HG03520 (cell line): ENCODE data around the gene ZNF92.
"Not testable (repeated sequence)": the region's sequence is repeated elsewhere in the genome, so short reads cannot be mapped to it uniquely, and the experiment has no call there.

Experiments
- ATAC-seq: cut with Tn5 transposase; IDR thresholded peaks from one replicate; pipeline ENCODE4 v1.9.1; 2021; ENCODE audit warnings: mild to moderate bottlenecking, moderate library complexity; ENCODE audit not compliant: unreplicated experiment

ZNF92 gene

DNA sequence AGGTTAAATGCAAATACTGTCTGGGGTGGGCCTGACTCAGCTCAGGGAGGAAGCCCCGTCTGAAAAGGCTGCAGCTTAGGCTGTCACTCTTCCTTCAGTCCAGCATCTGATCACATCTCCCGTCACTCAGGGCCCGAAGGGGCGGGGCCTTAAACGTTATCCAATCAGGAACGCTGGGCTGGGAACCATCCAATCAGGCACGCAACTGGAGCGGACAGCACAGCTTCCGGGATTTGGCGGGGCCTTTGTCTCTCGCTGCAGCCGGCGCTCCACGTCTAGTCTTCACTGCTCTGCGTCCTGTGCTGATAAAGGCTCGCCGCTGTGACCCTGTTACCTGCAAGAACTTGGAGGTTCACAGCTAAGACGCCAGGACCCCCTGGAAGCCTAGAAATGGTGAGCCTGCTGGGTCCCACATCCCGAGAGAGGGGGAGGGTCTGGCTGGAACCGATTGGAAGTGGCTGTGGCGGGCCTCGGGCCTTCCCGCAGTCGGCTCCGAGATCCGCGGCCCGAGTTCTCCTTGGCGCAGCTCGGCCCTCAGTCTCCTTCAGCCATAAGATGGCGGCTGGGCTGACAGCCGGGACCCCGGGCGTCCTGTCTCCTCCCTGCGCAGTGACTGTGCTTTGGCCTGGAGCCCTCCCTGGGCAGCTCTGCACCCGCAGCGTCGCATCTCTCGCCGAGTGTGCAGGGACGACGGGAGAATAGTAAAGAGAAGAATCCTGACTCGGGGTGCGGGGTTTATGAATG lies at the start of gene ZNF92:
TSS of gene ZNF92 (plus strand) at position 248 of the 744 bp plus-strand sequence. CDS start at position 391, 143 bp downstream.
- peak; percentile 98 for ATAC-seq

DNA sequence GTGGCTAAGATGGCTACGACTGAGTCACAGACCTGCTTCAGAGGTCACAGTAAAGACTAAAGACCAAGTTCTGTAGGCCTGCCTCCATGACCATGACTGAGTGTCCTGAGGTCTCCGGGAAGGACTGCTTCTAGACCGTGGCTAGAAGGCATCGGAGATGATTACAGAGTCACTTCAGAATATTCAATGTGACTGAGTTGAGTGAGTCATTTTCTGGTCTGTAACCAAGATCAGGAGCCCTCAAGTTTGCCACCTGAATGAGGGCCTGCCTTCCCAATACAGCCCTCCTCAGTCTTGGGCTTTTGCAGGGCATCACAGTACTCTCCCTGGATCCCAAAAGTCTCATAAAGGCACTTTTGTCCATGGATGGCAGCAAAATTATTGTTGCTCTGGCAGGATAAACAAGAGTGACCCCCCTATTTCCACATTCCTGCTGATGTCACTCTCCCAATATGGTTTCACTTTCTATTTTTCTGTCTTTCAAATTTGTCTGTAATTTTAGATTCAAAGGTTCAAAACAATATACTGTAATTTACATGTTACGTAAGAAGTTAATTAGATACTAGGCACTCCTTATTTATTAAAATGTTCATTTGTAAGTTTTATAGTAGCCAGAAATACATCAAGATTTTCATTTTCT lies 47.7 kb upstream of the ZNF92 start:
- no peak for ATAC-seq

DNA sequence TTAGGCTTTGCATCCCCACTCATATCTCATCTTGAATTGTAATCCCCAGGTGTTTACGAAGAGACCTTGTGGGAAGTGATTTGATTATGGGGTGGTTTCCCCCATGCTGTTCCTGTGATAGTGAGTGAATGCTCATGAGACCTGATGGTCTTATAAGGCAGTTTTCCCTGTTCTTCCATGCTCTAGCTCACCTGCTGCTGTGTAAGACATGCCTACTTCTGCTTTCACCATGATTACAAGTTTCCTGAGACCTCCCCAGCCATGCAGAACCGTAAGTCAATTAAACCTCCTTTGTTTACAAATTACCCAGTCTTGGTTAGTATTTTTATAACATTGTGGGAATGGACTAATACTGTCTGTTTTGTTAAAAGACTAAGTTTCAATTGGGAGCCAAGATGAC lies 35.3 kb upstream of the ZNF92 start:
- ATAC-seq = no peak

DNA sequence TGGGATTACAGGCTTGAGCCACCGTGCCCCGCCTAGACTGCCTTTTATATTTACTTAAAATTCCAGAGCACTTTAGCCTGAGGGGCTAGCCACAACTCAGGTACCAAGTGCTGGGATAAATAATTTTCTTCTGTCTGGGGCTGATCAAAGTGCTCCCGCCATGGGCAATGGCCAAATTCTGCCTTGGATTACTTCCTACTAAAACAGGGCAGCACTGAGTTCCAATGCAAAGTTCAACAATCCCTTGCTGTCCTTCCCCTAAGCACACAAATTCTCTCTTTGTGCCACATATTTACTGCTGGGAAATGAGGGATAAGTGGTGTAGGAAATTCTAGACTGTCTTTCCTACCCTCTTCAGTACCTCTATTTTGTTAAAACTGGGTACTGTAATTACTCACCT lies 34.4 kb upstream of the ZNF92 start:
- no peak for ATAC-seq

DNA sequence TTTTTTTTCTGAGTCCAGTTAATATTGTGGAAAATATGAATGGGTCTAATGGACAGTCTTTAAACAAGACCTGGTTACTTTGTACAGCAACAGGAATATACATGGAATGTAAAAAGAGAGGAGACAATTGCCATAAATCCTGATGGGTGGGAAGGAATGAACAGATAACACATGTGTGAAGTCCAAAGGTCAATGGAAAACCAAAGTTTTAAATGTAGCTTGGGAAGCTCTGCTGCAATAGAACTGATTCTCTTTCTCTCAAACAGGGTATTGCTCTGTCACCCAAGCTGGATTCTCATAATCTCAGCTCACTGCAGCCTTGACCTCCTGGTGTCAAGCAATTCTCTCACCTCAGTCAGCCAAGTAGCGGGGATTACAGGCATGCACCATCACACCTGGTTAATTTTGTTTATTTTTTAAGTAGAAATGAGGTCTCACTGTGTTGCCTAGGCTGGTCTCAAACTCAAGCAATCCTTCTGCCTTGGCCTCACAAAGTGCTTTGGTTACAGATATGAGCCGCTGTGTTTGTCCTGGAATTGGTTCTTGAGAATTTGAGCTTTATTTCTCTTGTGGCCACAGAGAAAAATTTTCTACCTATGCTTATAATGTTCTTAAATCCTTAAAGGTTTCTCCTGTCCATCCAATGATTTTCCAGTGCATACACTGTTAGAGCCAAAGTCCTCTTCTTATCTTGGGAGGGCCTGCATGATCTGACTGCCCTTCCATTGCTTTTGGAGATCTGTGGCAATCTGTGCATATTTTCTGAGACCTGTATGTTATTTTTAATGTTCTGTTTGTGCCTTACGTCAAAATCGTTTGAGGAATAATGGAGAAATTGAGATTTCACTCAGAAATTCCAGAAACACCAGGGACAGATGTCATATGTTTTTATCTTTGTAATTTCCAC lies 30.7 kb upstream of the ZNF92 start:
- no peak for ATAC-seq

DNA sequence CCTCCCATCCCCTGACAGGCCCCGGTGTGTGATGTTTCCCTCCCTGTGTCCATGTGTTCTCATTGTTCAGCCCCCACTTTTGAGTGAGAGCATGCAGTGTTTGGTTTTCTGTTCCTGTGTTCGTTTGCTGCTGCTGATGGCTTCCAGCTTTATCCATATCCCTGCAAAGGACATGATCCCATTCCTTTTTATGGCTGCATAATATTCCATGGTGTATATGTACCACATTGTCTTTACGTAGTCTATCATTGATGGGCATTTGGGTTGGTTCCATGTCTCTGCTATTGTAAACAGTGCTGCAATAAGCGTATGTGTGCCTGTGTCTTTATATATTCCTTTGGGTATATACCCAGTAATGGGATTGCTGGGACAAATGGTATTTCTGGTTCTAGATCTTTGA lies 29.1 kb upstream of the ZNF92 start:
- not testable (repeated sequence) for ATAC-seq

DNA sequence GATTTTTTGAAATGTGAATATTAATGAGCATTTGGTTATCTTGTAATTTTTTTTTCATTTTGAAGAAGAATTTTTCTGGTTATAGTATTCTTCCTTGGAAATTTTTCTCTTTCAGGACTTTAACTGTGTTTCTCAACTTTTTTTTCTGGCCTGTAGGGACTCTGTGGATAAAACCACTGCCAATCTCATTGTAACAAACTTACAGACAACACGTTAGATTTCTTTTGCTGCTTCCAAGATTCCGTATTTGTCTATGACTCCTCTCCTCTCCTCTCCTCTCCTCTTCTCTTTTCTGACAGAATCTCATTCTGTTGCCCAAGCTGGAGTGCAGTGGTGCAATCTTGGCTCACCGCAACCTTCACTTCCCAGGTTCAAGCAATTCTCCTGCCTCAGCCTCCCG lies 19.4 kb upstream of the ZNF92 start:
- no peak for ATAC-seq

DNA sequence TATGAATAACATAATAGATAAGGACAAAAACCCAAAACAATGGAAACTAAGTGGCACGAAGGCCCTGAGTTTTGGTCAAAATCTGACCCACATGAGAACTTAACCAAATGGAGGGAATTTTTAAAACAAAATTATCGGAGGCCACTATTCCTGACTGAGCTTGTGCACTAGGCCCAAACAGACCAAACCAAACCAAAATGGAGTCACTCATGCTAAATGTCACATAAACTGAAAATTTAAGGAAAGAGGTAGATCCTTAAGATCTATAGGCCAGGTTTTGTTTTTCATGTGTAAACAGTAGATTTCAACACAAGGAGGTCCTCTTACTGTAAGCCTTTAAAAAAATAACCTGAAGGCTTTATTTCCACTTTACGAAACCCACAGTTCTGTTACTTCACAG lies 3.8 kb upstream of the ZNF92 start:
- ATAC-seq = no peak

DNA sequence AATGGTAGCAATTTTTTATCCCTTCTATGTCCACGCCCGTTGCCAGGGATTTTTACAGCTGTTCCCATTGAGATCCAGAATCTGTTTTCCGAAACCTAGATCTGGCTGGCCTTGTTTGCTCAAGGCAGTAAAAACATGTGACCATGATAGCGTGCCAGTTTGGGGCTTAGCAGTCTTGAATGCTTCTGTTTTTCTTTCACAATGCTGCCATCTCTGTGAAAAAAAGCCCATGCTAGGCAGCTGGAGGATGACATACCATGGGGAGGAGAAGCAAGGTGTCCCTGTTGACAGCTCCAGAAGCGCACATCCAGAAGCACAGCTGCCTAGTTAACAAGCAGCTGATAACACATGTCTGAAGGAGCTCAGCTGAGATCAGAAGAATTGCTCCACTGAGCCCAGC lies 2.2 kb upstream of the ZNF92 start:
- no peak for ATAC-seq

DNA sequence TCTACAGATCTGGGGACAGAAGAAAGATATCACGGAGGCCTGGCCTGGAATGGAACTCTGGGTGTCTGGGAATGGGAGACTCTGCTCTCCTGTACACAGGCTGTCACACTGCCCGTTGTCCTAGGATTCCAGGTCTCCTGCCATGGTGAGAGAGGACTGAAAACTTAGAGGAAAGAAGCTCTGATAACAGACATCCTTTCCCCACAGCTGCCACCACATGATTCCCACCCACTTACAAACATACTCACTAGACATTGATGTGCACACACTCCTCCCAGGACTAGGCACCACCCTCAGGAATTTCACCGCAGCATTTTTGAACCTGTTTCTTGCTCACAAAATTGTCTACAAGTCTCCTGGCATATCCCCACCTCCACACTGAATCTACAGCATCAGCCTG lies 5.7 kb downstream of the ZNF92 start:
- ATAC-seq = no peak

DNA sequence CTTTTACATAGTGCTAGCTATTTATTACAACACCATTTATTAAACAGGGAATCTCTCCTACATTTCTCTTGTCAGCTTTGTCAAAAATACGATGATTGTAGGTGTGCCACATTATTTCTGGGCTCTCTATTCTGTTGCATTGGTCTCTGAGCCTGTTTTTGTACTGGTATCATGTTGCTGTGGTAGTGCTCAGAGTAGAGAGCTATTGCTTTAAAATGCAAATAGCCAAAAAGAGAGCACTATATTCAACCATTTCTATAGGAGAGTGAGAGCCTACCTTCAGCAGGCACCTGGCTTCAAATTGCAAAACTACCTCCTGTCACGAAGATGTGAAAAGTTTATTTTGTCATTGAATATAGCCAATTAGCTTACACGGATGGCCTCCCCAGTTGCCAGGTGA lies 8.1 kb downstream of the ZNF92 start:
- ATAC-seq = no peak

DNA sequence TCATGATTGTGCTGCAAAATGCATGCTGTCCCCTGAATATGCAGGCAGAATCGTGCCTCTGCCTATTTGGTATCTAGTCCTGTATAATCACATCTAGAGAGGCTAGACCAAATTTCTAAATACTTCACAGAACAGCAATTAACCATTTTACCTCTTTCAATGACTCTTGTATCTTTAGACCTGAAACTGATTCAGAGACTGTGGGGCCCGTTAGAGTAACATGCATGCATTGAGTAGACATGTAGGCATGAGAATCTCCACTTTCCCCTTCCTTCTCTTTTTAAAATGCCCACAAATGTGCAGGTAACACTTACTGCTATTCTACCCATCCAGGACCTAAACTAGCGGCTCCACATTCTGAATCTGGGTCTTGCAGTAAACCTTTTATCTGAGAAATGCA lies 8.8 kb downstream of the ZNF92 start:
- ATAC-seq = no peak

DNA sequence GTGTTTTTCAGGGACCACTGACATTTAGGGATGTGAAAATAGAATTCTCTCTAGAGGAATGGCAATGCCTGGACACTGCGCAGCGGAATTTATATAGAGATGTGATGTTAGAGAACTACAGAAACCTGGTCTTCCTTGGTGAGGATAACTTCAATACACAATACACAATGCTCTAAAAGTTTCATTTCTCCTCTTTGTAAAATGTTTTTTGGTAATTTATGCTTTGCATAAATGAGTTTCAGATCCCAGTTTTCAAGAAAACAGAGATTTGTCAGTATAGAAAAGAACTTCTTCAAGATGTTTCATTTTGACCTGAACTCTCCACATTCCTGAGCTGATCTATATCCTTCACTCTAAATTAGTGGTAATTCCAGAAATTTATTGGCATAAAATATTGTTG lies 14.2 kb downstream of the ZNF92 start:
- ATAC-seq = no peak

DNA sequence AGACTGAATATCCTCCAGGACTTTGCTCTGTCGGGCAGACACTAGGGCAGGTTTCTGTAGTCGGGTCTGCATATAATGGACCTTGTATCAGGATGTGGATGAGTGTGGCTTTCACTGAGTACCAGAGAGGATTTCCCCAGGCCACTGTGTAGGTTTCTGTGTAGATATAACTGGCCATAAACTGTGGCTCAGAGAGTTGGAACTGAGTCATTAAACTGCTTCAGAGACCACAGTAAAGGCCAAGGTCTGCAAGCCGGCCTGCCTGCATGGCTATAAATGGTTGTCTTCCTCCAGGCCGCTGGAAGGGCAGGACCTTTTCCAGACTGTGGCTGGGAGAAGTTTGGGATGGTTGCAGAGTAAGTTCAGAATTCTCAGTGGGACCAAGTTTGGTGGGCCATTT lies 16.9 kb downstream of the ZNF92 start:
- peak; percentile 77 for ATAC-seq

DNA sequence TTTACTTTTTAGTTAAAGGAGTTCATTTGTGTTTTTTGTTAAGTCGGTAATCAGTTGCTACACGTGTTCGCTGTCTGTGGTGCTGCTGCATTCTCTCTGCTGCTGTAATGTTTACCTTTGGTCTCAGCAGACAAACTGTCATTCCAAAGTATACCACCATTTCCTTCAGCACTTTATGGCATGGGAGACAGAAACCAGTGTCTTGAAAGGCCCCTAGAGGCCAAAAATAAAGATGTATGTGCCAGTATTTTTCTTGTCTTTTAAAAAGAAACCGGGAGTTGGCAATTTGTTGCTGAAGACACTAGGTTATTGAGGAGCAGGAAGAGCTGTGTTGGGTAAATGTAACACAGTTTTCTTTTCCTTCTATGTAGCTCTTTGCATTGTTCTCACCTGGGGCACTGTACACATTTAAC lies 24.1 kb downstream of the ZNF92 start:
- no peak for ATAC-seq

DNA sequence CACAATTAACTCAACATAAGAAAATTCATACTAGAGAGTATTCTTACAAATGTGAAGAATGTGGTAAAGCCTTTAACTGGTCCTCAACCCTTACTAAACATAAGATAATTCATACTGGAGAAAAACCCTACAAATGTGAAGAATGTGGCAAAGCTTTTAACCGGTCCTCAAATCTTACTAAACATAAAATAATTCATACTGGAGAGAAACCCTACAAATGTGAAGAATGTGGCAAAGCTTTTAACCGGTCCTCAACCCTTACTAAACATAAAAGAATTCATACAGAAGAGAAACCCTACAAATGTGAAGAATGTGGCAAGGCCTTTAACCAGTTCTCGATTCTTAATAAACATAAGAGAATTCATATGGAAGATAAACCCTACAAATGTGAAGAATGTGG lies 25.0 kb downstream of the ZNF92 start:
- not testable (repeated sequence) for ATAC-seq

DNA sequence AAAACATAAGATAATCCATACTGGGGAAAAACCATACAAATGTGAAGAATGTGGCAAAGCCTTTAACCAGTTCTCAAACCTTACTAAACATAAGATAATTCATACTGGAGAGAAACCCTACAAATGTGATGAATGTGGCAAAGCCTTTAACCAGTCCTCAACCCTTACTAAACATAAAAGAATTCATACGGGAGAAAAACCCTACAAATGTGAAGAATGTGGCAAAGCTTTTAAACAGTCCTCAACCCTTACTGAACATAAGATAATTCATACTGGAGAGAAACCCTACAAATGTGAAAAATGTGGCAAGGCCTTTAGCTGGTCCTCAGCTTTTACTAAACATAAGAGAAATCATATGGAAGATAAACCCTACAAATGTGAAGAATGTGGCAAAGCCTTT lies 25.4 kb downstream of the ZNF92 start:
- ATAC-seq = not testable (repeated sequence)

DNA sequence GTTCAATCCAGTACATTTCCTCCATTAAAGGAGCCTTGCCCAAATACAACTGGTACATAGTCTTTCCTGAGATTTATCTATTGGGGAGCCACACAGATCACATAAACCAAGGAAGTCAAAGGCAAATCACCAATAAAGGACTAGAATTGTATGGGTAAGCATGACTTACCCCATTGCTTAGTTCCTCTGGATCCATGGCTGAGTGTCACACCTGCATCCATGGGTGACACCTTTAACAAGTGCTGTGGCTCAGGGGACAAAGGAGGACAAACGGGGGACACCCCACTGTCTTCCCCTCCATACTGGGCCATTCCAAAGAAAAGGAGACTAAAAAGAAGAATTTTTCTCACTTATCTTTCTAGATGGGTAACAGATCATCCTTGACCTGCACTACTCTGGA lies 30.4 kb downstream of the ZNF92 start:
- no peak for ATAC-seq

DNA sequence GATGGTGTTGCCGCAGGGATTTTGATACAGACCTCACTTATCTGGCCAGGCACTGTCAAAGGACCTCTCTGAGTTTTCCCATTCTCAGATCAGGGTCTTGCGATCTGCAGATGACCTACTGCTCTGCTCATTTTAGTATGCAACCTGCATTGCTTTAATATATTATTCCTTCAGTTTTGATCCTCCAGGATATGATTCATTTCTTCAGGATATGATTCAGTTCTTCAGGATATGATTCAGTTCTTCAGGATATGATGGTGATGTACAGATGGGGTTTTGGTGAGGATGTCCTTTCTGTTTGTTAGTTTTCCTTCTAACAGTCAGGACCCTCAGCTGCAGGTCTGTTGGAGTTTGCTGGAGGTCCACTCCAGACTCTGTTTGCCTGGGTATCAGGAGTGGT lies 33.1 kb downstream of the ZNF92 start:
- ATAC-seq = not testable (repeated sequence)

DNA sequence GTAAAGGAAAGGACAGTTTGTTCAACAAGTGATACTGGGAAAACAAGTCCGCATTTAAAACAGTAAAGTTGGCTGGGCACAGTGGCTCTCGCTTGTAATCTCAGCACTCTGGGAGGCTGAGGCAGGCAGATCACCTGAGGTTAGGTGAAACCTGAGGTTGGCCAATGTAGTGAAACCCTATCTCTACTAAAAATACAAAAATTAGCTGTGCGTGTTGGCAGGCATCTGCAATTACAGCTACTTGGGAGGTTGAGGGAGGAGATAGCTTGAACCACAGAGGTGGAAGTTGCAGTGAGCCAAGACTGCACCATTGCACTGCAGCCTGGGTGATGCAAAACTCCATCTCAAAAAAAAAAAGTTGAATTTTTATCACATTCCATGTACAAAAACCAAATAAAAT lies 35.7 kb downstream of the ZNF92 start:
- no peak for ATAC-seq

DNA sequence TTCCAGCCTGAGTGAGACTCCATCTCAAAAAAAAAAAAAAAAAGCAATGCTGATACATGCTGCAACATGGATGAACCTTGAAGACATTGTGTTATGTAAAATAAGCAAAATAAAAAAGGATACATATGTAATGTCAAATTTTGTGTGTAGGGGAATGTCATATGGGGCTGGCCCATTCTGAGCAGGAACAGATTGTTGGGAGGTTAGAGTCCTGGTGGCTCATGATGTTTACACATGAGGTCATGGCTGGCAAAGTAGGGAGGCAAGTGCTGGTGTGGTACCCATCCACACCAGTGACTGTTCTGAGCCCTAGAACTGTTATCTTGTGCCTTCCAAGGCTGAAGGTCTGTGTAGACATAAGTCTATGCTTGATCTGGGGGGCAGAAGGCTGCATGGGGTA lies 37.6 kb downstream of the ZNF92 start:
- no peak for ATAC-seq

DNA sequence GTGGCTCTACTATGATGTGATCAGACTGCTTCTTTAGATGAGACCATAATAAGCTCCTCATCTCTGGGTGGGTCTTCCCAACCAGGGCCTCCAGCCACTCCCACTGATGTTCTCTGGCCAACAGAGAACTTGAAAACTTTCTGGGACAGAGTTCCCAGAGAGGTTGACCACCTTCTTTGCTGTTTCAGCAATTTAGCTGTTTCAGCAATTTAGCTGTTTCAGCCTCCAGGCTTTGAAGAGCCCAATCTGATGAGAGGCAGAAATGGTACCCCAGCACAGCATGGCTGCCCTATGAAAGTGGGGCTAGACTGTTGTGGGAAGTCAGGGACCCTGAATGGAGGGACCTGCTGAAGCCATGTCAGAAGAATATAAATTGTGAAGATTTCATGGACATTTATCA lies 49.0 kb downstream of the ZNF92 start:
- ATAC-seq = no peak
